K562 (cell line): ENCODE measurements around the gene CEP68. TPM values are rescaled to one million over a fixed set of nuclear protein-coding genes. Genes with fewer than 3 reads are reported as not detected.

Experiments used
- ATAC-seq: fragments of 200-7000 bp; cut with Tn5 transposase; 3 replicates; pipeline ENCODE4 v1.9.1; 2020; ENCODE audit warnings: moderate library complexity
- BruUV-seq: library from RNA; stranded (reverse); fragments of 400-500 nt; replicated peaks from 2 replicates; lab custom pipeline; 2021; lab: Mats Ljungman, UMichigan
- CTCF ChIA-PET: fragments of 300-600 bp; formaldehyde crosslinking; extraction: SDS; loops from one replicate; lab custom pipeline; 2021; ENCODE audit warnings: low intra/inter-chr PET ratio; lab: Yijun Ruan, JAX
- POLR2A ChIA-PET: fragments of 300-600, 350-650 bp; sonication (Branson Sonifier 250); formaldehyde crosslinking; extraction: SDS; loops from one replicate; lab custom pipeline; 2021; ENCODE audit warnings: antibody characterized with exemption, inconsistent platforms; lab: Yijun Ruan, JAX
- DNase-seq, 4 experiments: peaks; one replicate each; pipeline versions ENCODE4 v3.0.0 to v3.0.0-alpha.2; 2011 to 2018; ENCODE audit warnings: low spot score in 3 of 4, mixed read lengths in 3 of 4; ENCODE audit errors: extremely low read depth in 1 of 4
- FAIRE-seq: peaks from 2 replicates; lab custom pipeline; 2011; peaks lifted over from hg19 to GRCh38; lab: Jason Lieb, UNC
- H2AFZ ChIP-seq: 2 replicates; pipeline ENCODE4 v1.6.0; 2011; ENCODE audit warnings: low read depth, low read length, control low read depth, inconsistent platforms
- H3K27ac ChIP-seq: fragments of 200-600 bp; 3 replicates; pipeline ENCODE4 v1.8.0; 2011; ENCODE audit warnings: low read depth, mild to moderate bottlenecking, control low read depth, inconsistent platforms, low read length, moderate library complexity, mixed read lengths; ENCODE audit errors: extremely low read depth
- H3K27me3 ChIP-seq, 2 experiments: fragments of 300-600 bp in 1 of 2; 2 replicates in 1 of 2; 3 replicates in 1 of 2; pipeline versions ENCODE4 v1.6.0 to v1.8.0; 2011; ENCODE audit warnings: inconsistent platforms in 2 of 2, low read length in 2 of 2, mild to moderate bottlenecking in 1 of 2, mixed read lengths in 1 of 2, moderate library complexity in 1 of 2; ENCODE audit not compliant: control insufficient read depth in 2 of 2, insufficient read depth in 2 of 2
- H3K36me3 ChIP-seq: fragments of 300-600 bp; 3 replicates; pipeline ENCODE4 v1.8.0; 2011; ENCODE audit warnings: mild to moderate bottlenecking, low read length, inconsistent platforms; ENCODE audit not compliant: control insufficient read depth, insufficient read depth
- H3K4me1 ChIP-seq, 2 experiments: fragments of 200-600 bp in 1 of 2; replicated peaks in 1 of 2; 2 replicates in 1 of 2; 3 replicates in 1 of 2; pipeline versions ENCODE4 v1.5.1 to v1.8.0; 2011; ENCODE audit warnings: inconsistent platforms in 2 of 2, low read length in 2 of 2, mild to moderate bottlenecking in 1 of 2, mixed read lengths in 1 of 2, moderate library complexity in 1 of 2; ENCODE audit not compliant: control insufficient read depth in 2 of 2, insufficient read depth in 2 of 2
- H3K4me2 ChIP-seq: 2 replicates; pipeline ENCODE4 v1.6.1; 2011; ENCODE audit warnings: low read length, control low read depth, inconsistent platforms, mixed read lengths; ENCODE audit not compliant: insufficient read depth
- H3K4me3 ChIP-seq: fragments of 200-600 bp; sonication (generic), shearing (Covaris generic); 2 replicates; pipeline ENCODE4 v1.5.1; 2016; ENCODE audit warnings: control low read depth, inconsistent platforms
- H3K79me2 ChIP-seq: fragments of 200-600 bp; 3 replicates; pipeline ENCODE4 v1.8.0; 2011; ENCODE audit warnings: low read length, inconsistent platforms; ENCODE audit not compliant: control insufficient read depth, insufficient read depth
- H3K9ac ChIP-seq, 2 experiments: 2 replicates each; pipeline versions ENCODE4 v1.6.0 to v1.6.1; 2011; ENCODE audit warnings: low read depth in 2 of 2, low read length in 2 of 2, control low read depth in 1 of 2, inconsistent platforms in 1 of 2, mild to moderate bottlenecking in 1 of 2, mixed read lengths in 1 of 2; ENCODE audit not compliant: insufficient read depth in 1 of 2
- H3K9me1 ChIP-seq: one replicate; pipeline ENCODE4 v1.6.0; 2011; ENCODE audit warnings: inconsistent platforms, mild to moderate bottlenecking, low read length, moderate library complexity; ENCODE audit not compliant: control insufficient read depth, insufficient read depth
- H3K9me3 ChIP-seq: replicated peaks from 2 replicates; pipeline ENCODE4 v1.5.1; 2011; ENCODE audit warnings: low read depth, low read length, inconsistent platforms; ENCODE audit not compliant: control insufficient read depth, insufficient read depth
- H4K20me1 ChIP-seq: replicated peaks from 2 replicates; pipeline ENCODE4 v1.6.1; 2011; ENCODE audit warnings: low read length, inconsistent platforms, mixed read lengths; ENCODE audit not compliant: control insufficient read depth, insufficient read depth
- ADNP ChIP-seq: fragments of 200-800 bp; sonication (Bioruptor generic); IDR thresholded peaks from 2 replicates; pipeline ENCODE4 v1.6.1; 2016; ENCODE audit warnings: missing genetic modification characterization, missing compliant biosample characterization
- ARID1B ChIP-seq: fragments of 450-650 bp; IDR thresholded peaks from 2 replicates; pipeline ENCODE4 v1.6.1; 2016; ENCODE audit warnings: antibody characterized with exemption, mild to moderate bottlenecking, inconsistent platforms
- BRD9 ChIP-seq: fragments of 450-650 bp; IDR thresholded peaks from 2 replicates; pipeline ENCODE4 v1.6.1; 2018; ENCODE audit warnings: low read depth; ENCODE audit not compliant: partially characterized antibody
- C11orf30 ChIP-seq: fragments of 450-650 bp; IDR thresholded peaks from 2 replicates; pipeline ENCODE4 v1.6.1; 2016; ENCODE audit warnings: low read depth, mild to moderate bottlenecking
- DPF2 ChIP-seq: fragments of 450-650 bp; IDR thresholded peaks from 2 replicates; pipeline ENCODE4 v1.6.1; 2016
- EP300 ChIP-seq: IDR thresholded peaks from 2 replicates; pipeline ENCODE4 v1.6.1; 2012; ENCODE audit warnings: low read length, improper control_type of control experiment
- HES1 ChIP-seq: fragments of 450-650 bp; IDR thresholded peaks from 2 replicates; pipeline ENCODE4 v1.6.1; 2016; ENCODE audit warnings: low read depth, mild to moderate bottlenecking, moderate library complexity
- IRF9 ChIP-seq: fragments of 450-650 bp; IDR thresholded peaks from 2 replicates; pipeline ENCODE4 v1.6.1; 2016; ENCODE audit warnings: missing biosample characterization, missing genetic modification characterization
- KLF16 ChIP-seq: IDR thresholded peaks from 2 replicates; pipeline ENCODE4 v1.6.1; 2016; ENCODE audit warnings: antibody characterized with exemption
- LARP7 ChIP-seq: fragments of 450-650 bp; IDR thresholded peaks from 2 replicates; pipeline ENCODE4 v1.6.1; 2016
- MAFG ChIP-seq: fragments of 450-650 bp; conservative IDR thresholded peaks from 2 replicates; pipeline ENCODE4 v1.6.1; 2016; ENCODE audit warnings: missing genetic modification characterization, missing compliant biosample characterization
- PRDM10 ChIP-seq: fragments of 450-650 bp; IDR thresholded peaks from 2 replicates; pipeline ENCODE4 v1.6.1; 2018; ENCODE audit not compliant: partially characterized antibody
- SMARCE1 ChIP-seq: fragments of 450-650 bp; IDR thresholded peaks from 2 replicates; pipeline ENCODE4 v1.7.1; 2016; ENCODE audit warnings: mild to moderate bottlenecking
- ZFX ChIP-seq: sonication (generic); formaldehyde crosslinking; IDR thresholded peaks from 2 replicates; pipeline ENCODE4 v1.8.0; 2022; ENCODE audit warnings: mild to moderate bottlenecking, missing genetic modification reagents, moderate library complexity
- ZNF3 ChIP-seq: fragments of 250-450 bp; sonication (Bioruptor Pico); IDR thresholded peaks from 2 replicates; pipeline ENCODE4 v1.5.0; 2021; ENCODE audit warnings: mild to moderate bottlenecking, moderate library complexity
- ZNF316 ChIP-seq: fragments of 450-650 bp; IDR thresholded peaks from 2 replicates; pipeline ENCODE4 v1.6.1; 2016
- WGBS: fragments of 100-300 bp; shearing (Covaris generic); methylation state at CpG from one replicate; pipeline ENCODE4 v1.1.6; 2016; ENCODE audit warnings: low coverage, mixed read lengths; ENCODE audit not compliant: insufficient coverage; ENCODE audit errors: missing lambda C conversion rate; 5-methylcytosine and 5-hydroxymethylcytosine counted together
- in situ Hi-C: fragments of 300-500 bp; cut with MboI; formaldehyde crosslinking; loops from 4 replicates; pipeline ENCODE4 v1.15.0; 2018; ENCODE audit warnings: inconsistent platforms, mixed read lengths
- intact Hi-C: fragments of 100-400 bp; cut with micrococcal nuclease; formaldehyde crosslinking; loops from 2 replicates; pipeline ENCODE4 v1.14.2; 2022
- polyA plus RNA-seq, 8 experiments: library from polyadenylated mRNA; depleted of rRNA in 4 of 8; stranded (reverse) in 5 of 8; unstranded in 3 of 8; fragments of >200 nt; fragmentation: Nextera tagmentation in 2 of 8; fragmentation: Illumina TruSeq in 1 of 8; extraction: Ambion mirVana in 2 of 8; extraction: Trizol in 1 of 8; gene quantifications; 2 replicates each; pipeline versions ENCODE4 v1.2.1 to v1.2.3, GENCODE V29; 2011 to 2014; ENCODE audit warnings: inconsistent platforms in 1 of 8, missing spikeins in 1 of 8
- total RNA-seq, 7 experiments: library from RNA; depleted of rRNA in 6 of 7; stranded (reverse); fragments of >200 nt in 6 of 7; fragmentation: Illumina TruSeq in 2 of 7; extraction: Trizol in 2 of 7; gene quantifications; 2 replicates each; pipeline versions ENCODE4 v1.2.1 to v1.2.3, GENCODE V29; 2011 to 2021; ENCODE audit warnings: low replicate concordance in 1 of 7

Gene CEP68
- total and polyA plus RNA-seq, 9 of the 15 experiments (the other 6 are each of a cell fraction or from before 2014, with no cell fraction given) = 1.4 to 8.5 (median 5.2) TPM

DNA sequence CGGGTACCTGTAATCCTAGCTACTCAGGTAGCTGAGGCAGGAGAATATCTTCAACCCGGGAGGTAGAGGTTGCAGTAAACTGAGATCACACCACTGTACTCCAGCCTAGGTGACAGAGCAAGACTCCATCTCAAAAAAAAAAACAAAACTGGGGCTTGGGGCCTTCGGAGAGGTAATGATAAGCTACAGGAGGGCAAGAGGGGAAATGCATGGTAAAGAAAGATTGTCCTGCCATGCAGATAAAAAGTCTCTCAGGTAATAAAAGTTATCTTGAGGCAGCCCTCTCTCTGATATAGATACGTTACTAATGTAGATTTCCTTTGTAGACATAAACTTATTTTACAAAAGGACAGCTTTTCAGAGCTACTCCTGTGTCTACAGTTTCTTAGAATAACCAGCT lies 77.4 kb downstream of the CEP68 start (continued):
- peak; percentile 34 for TF ChIP-seq PRDM10
- peak; percentile 61; the same call in 1 of the 2 replicates for TF ChIP-seq ARID1B
- TF ChIP-seq DPF2 = peak; percentile 61
- TF ChIP-seq EP300 = peak; percentile 14; the same call in 1 of the 2 replicates
- TF ChIP-seq SMARCE1 = 0 out of 2 replicates have a peak, but pooled peaks have one; percentile 15
- peak; percentile 8; the same call in 1 of the 2 replicates for TF ChIP-seq KLF16
- TF ChIP-seq BRD9 = no peak

- peaks cover 4% of the 10 kb centered on the region; the same call in 1 of the 3 replicates for H3K36me3 ChIP-seq
- H3K4me2 ChIP-seq = no peak overlapping the region
- CTCF ChIA-PET = no interaction called here
- intact Hi-C loops (no loop called here), in situ Hi-C loops (no loop called here)
- 71% methylated on average over 7 of the region's 7 CpGs for WGBS
- no peaks in the 10 kb centered on the region for H3K9me3 ChIP-seq
- peaks cover 2% of the 10 kb centered on the region; the same call in 1 of the 2 replicates for H4K20me1 ChIP-seq
- no peak overlapping the region for H3K27ac ChIP-seq
- BruUV-seq = no TSS peak
- DNase-seq (no peak), ATAC-seq (no peak), FAIRE-seq (no peak)
- H3K4me1 ChIP-seq = peaks cover 15 to 23% of the 10 kb centered on the region in 2 experiments; a peak in 4 of 5 replicates
- peak overlapping the region; percentile 43 for H2AFZ ChIP-seq
- no peaks in the 10 kb centered on the region for H3K27me3 ChIP-seq
- POLR2A ChIA-PET = interaction anchor here (0.8 to 1.5 kb wide), 5 partner anchors 11 to 194 kb away, joined by 3 to 5 read pairs (median 3); no protein-coding TSS in a partner anchor
- H3K79me2 ChIP-seq = peaks cover 8% of the 10 kb centered on the region
- TF ChIP-seq ADNP (peak; percentile 27; the same call in 1 of the 2 replicates), ZNF3 (CRISPR knock-in tag) (no peak), ZFX (no peak), LARP7 (no peak), C11orf30 (peak; percentile 65; the same call in 1 of the 2 replicates), ZNF316 (peak; percentile 89), MAFG (tag) (peak; percentile 44; the same call in 1 of the 2 replicates), IRF9 (tag) (no peak), HES1 (no peak)
- TF ChIP-seq, all 486 proteins: peak for 4
- no peak overlapping the region for H3K9ac ChIP-seq
- no peak overlapping the region for H3K4me3 ChIP-seq
- H3K9me1 ChIP-seq = no peaks in the 10 kb centered on the region
Measured at GRCh38 chr2:65134158-65134557, 77.9 kb downstream of the CEP68 start.
